WI38 (cell line): Measurements from ENCODE around the gene FBXO39.

Source experiments
- H3K4me3 ChIP-seq: 2 replicates; pipeline ENCODE4 v1.5.1; 2011; ENCODE audit warnings: low read depth, mild to moderate bottlenecking, control low read depth, low read length
- TF ChIP-seq, protein P1 (sequence below): IDR thresholded peaks from 2 replicates; pipeline ENCODE4 v1.5.1; 2012; ENCODE audit warnings: low read depth, mild to moderate bottlenecking, control low read depth, low read length

Gene FBXO39

DNA sequence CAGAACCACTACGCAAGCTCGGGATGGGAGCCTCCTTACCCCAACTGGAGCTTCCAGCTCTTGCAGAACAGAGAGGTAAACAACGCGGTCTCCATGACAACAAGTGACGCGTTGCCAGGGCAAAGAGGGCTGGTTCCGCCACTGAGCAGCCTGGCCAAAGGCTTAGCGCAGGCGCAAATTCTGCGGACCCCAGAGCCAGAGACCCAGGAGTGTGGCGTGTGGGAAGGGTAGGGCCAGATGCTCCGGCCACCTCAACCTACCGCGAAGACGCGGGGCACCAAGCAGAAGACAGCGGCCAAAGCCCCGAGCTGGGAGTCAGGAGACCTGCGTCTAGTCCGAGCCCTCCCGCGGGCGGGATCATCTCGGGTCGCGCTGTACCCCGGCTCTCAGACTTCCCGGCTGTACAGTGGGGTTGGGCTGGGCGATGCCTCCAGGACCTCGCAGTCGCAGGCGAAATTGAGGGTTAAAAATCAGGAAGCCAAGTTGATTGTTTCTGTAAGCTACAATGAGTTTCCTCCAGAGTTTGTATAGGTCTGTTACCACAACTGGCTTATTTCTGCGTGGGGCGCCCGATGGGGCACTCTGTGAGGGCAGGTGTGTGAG, 55.7 kb downstream of the FBXO39 start, which contains the start of gene TEKT1:
Gene TEKT1 (minus strand): TSS at position 69 of the 603 bp plus-strand sequence. CDS start 1,353 bp downstream, outside the sequence.
- TF ChIP-seq, protein P1, sequence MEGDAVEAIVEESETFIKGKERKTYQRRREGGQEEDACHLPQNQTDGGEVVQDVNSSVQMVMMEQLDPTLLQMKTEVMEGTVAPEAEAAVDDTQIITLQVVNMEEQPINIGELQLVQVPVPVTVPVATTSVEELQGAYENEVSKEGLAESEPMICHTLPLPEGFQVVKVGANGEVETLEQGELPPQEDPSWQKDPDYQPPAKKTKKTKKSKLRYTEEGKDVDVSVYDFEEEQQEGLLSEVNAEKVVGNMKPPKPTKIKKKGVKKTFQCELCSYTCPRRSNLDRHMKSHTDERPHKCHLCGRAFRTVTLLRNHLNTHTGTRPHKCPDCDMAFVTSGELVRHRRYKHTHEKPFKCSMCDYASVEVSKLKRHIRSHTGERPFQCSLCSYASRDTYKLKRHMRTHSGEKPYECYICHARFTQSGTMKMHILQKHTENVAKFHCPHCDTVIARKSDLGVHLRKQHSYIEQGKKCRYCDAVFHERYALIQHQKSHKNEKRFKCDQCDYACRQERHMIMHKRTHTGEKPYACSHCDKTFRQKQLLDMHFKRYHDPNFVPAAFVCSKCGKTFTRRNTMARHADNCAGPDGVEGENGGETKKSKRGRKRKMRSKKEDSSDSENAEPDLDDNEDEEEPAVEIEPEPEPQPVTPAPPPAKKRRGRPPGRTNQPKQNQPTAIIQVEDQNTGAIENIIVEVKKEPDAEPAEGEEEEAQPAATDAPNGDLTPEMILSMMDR, result no peak
- H3K4me3 ChIP-seq, result no peak within 1 kb of the TSS
